ENCODE results near the gene STAMBPL1. TPM values are rescaled to one million over a fixed set of nuclear protein-coding genes. Genes with fewer than 3 reads are reported as not detected.

Gene STAMBPL1
- total and polyA plus RNA-seq, 2 experiments from 2014 or later, result 4.5 to 20.0 TPM

GRCh38 chr10:88920986-88921593 is 41.0 kb downstream of the STAMBPL1 start:
- Histone ChIP-seq H2AFZ (no peak overlapping the region), H3K27me3 (no peaks in the 10 kb centered on the region), H3K4me3 (no peak overlapping the region), H3K36me3 (replicated peaks; ENCODE audit: insufficient read depth, low read depth) (no peaks in the 10 kb centered on the region), H3K9me2 (replicated peaks; ENCODE audit: insufficient read depth) (no peaks in the 10 kb centered on the region), H3K27ac (no peak overlapping the region), H3K4me1 (ENCODE audit: insufficient read depth) (peaks cover under 1% of the 10 kb centered on the region), H4K20me1 (ENCODE audit: insufficient read depth, poor library complexity, severe bottlenecking) (no peaks in the 10 kb centered on the region), H3K4me2 (no peak overlapping the region), H3K9me3 (ENCODE audit: low read depth) (no peaks in the 10 kb centered on the region), H3K79me2 (no peaks in the 10 kb centered on the region)
- WGBS (ENCODE audit: low lambda C conversion rate, missing lambda C conversion rate), result 79% methylated on average over 3 of the region's 3 CpGs
- TF ChIP-seq CTCF (IDR thresholded peaks at IDR 0.05; ENCODE audit: poor library complexity), result no peak
- no peak for TF ChIP-seq EZH2 (IDR thresholded peaks at IDR 0.05; ENCODE audit: borderline replicate concordance)
- no peak for TF ChIP-seq EZH2phosphoT487 (IDR thresholded peaks at IDR 0.05; ENCODE audit: low read depth, severe bottlenecking, unreplicated experiment)
- DNase-seq (ENCODE audit: low spot score), result no peak

DNA sequence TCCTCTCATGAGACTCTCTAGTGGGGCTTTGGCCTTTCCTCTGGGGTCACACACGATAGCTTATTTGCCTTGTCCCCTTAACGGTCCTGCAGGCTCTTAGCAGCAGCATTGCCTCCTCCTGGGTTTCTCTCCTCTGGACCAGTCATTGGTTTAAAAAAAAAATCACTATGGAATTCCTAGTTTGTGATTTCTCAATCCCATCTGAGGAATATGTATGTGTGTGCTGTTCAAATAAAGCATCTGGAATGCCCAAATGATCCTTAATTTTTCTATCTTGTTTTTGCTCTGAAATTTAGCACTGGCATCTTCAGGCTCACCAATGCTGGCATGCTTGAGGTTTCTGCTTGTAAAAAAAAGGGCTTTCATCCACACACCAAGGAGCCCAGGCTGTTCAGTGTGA is 42.0 kb downstream of the STAMBPL1 start:
- Histone ChIP-seq H3K9me2 (replicated peaks; ENCODE audit: insufficient read depth) (no peaks in the 10 kb centered on the region), H3K4me2 (no peak overlapping the region), H3K4me3 (no peak overlapping the region), H3K27me3 (no peaks in the 10 kb centered on the region), H3K9me3 (ENCODE audit: low read depth) (no peaks in the 10 kb centered on the region), H3K27ac (no peak overlapping the region), H2AFZ (no peak overlapping the region), H4K20me1 (ENCODE audit: insufficient read depth, poor library complexity, severe bottlenecking) (no peaks in the 10 kb centered on the region), H3K4me1 (ENCODE audit: insufficient read depth) (peaks cover 10% of the 10 kb centered on the region), H3K36me3 (replicated peaks; ENCODE audit: insufficient read depth, low read depth) (no peaks in the 10 kb centered on the region), H3K79me2 (no peaks in the 10 kb centered on the region)
- no peak for DNase-seq (ENCODE audit: low spot score)
- no peak for TF ChIP-seq CTCF (IDR thresholded peaks at IDR 0.05; ENCODE audit: poor library complexity)
- TF ChIP-seq EZH2phosphoT487 (IDR thresholded peaks at IDR 0.05; ENCODE audit: low read depth, severe bottlenecking, unreplicated experiment), result no peak
- no peak for TF ChIP-seq EZH2 (IDR thresholded peaks at IDR 0.05; ENCODE audit: borderline replicate concordance)
- 74% methylated on average over 2 of the region's 2 CpGs for WGBS (ENCODE audit: low lambda C conversion rate, missing lambda C conversion rate)

- no peak overlapping the region for H3K4me2 ChIP-seq
- H3K9me3 ChIP-seq (ENCODE audit: low read depth), result no peaks in the 10 kb centered on the region
- H4K20me1 ChIP-seq (ENCODE audit: insufficient read depth, poor library complexity, severe bottlenecking), result no peaks in the 10 kb centered on the region
- H2AFZ ChIP-seq, result no peak overlapping the region
- no peaks in the 10 kb centered on the region for H3K36me3 ChIP-seq (replicated peaks; ENCODE audit: insufficient read depth, low read depth)
- H3K79me2 ChIP-seq, result no peaks in the 10 kb centered on the region
- H3K4me1 ChIP-seq (ENCODE audit: insufficient read depth), result peaks cover 10% of the 10 kb centered on the region
- no peak overlapping the region for H3K4me3 ChIP-seq
- no peaks in the 10 kb centered on the region for H3K9me2 ChIP-seq (replicated peaks; ENCODE audit: insufficient read depth)
- no peak for DNase-seq (ENCODE audit: low spot score)
- H3K27ac ChIP-seq, result no peak overlapping the region
- TF ChIP-seq EZH2phosphoT487 (IDR thresholded peaks at IDR 0.05; ENCODE audit: low read depth, severe bottlenecking, unreplicated experiment) (no peak), EZH2 (IDR thresholded peaks at IDR 0.05; ENCODE audit: borderline replicate concordance) (no peak), CTCF (IDR thresholded peaks at IDR 0.05; ENCODE audit: poor library complexity) (no peak)
- no peaks in the 10 kb centered on the region for H3K27me3 ChIP-seq
Observed at GRCh38 chr10:88923520-88923919, 43.5 kb downstream of the STAMBPL1 start.
